Mesothelial cell of epicardium (in vitro differentiated cells): ENCODE data around the gene SLC49A4. TPM values are rescaled to one million over a fixed set of nuclear protein-coding genes. Genes with fewer than 3 reads are reported as not detected.

ENCODE experiments used
- DNase-seq, 2 experiments: peaks; one replicate each; pipeline ENCODE4 v3.0.0; 2021; ENCODE audit warnings: low spot score in 2 of 2; ENCODE audit not compliant: unreplicated experiment in 2 of 2
- H3K27ac Mint-ChIP-seq: 2 replicates; pipeline ENCODE4 v1.8.0; 2021; ENCODE audit warnings: mixed read lengths
- H3K27me3 Mint-ChIP-seq: 2 replicates; pipeline ENCODE4 v1.8.0; 2021; ENCODE audit warnings: low read depth, mixed read lengths
- H3K36me3 Mint-ChIP-seq: 2 replicates; pipeline ENCODE4 v1.8.0; 2021; ENCODE audit warnings: mixed read lengths
- H3K4me1 Mint-ChIP-seq: 2 replicates; pipeline ENCODE4 v1.8.0; 2021; ENCODE audit warnings: mixed read lengths
- H3K4me3 Mint-ChIP-seq: 2 replicates; pipeline ENCODE4 v1.8.0; 2021; ENCODE audit warnings: mild to moderate bottlenecking, moderate library complexity, mixed read lengths
- H3K9me3 Mint-ChIP-seq: 2 replicates; pipeline ENCODE4 v1.8.0; 2021; ENCODE audit warnings: mixed read lengths
- CTCF ChIP-seq: fragments of 200-600 bp; sonication (generic); IDR thresholded peaks from one replicate; pipeline ENCODE4 v1.5.0; 2021; ENCODE audit warnings: antibody characterized with exemption; ENCODE audit not compliant: unreplicated experiment
- total RNA-seq: library from RNA; stranded (reverse); gene quantifications from 3 replicates; pipeline ENCODE4 v1.2.1, GENCODE V29; 2021

The SLC49A4 gene
- total RNA-seq, 1 donor from 2014 or later = 18.1 TPM

DNA sequence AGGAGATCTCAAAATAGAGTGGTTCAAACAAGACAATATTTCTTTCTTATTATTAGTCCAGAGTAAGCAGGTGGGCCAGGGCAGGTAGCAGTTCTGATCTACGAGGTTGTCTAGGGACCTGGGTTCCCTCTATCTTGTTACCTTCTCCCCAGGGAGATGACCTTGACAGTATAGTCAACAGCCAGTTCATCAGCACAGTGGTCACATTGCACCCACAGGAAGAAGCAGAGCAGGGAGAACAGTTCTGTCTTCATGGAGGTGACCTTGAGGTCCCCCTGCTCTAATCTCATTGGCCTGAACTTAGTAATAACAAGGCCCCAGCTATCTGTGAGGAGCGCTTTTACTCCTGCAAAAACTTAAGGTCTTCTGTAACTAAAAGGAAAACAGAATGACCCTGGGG, 21.7 kb downstream of the SLC49A4 start:
- Mint-ChIP-seq H3K27me3 (no peaks in the 10 kb centered on the region), H3K36me3 (peaks cover 24% of the 10 kb centered on the region), H3K4me3 (no peak overlapping the region)

GRCh38 chr3:122824465-122825381, 29.9 kb downstream of the SLC49A4 start:
- no peak for TF ChIP-seq CTCF
- Mint-ChIP-seq H3K36me3 (peaks cover 30% of the 10 kb centered on the region), H3K27ac (peak overlapping the region; percentile 70), H3K27me3 (no peaks in the 10 kb centered on the region), H3K4me1 (peaks cover 2% of the 10 kb centered on the region), H3K9me3 (peaks cover 5% of the 10 kb centered on the region), H3K4me3 (no peak overlapping the region)
- no peak for DNase-seq

More for the DNA sequence above, 21.7 kb downstream of the SLC49A4 start:
- no peaks in the 10 kb centered on the region for H3K4me1 Mint-ChIP-seq
- TF ChIP-seq CTCF = no peak
- no peak for DNase-seq
- no peak overlapping the region for H3K27ac Mint-ChIP-seq
- no peaks in the 10 kb centered on the region for H3K9me3 Mint-ChIP-seq

DNA sequence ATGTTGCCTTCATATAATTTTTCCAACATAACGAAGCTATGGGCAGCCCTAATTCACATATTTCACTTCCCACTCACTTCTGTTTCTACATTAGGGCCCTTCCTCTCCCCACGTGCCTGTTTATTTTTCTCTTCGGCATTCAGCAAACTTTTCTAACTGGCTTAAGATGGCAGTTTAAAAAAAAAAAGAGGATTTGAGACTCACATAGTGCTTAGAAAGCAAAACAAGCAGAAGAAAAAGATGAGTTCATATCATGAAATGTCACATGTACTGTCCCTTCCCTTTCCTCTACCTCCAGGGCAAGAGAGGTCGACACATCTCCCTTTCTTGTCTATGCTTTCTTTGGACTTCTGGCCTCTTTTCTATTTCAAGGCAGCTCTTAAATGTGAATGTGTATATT, 30.6 kb downstream of the SLC49A4 start:
- H3K4me3 Mint-ChIP-seq = no peak overlapping the region
- H3K36me3 Mint-ChIP-seq = peaks cover 34% of the 10 kb centered on the region
- H3K4me1 Mint-ChIP-seq = peaks cover 2% of the 10 kb centered on the region
- TF ChIP-seq CTCF = no peak
- peaks cover 5% of the 10 kb centered on the region for H3K9me3 Mint-ChIP-seq
- no peaks in the 10 kb centered on the region for H3K27me3 Mint-ChIP-seq
- no peak overlapping the region for H3K27ac Mint-ChIP-seq
- no peak for DNase-seq

DNA sequence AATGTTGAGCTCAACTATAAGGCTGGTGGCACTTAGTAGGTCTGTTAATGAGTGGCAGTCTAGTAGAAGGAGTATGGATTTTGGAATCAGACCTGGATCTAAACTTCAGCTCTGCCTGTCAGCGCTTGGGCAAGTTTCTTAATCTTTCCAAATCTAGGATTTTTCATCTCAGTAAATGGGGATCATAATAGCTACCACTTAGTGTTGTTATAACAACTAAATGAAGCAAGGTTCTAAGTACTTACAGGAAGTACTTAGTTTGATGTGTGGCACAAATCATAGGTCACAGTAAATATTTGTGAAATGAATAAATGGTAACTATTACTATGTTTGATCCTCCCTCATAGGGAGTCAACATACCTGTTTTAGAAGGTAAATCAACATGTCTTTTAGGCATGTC, 31.4 kb downstream of the SLC49A4 start:
- H3K36me3 Mint-ChIP-seq = peaks cover 34% of the 10 kb centered on the region
- no peaks in the 10 kb centered on the region for H3K27me3 Mint-ChIP-seq
- no peak for TF ChIP-seq CTCF
- no peak overlapping the region for H3K4me3 Mint-ChIP-seq
- no peak overlapping the region for H3K27ac Mint-ChIP-seq
- peaks cover 2% of the 10 kb centered on the region for H3K4me1 Mint-ChIP-seq
- peaks cover 5% of the 10 kb centered on the region for H3K9me3 Mint-ChIP-seq
- DNase-seq = no peak

GRCh38 chr3:122828281-122828680, 33.4 kb downstream of the SLC49A4 start:
- Mint-ChIP-seq H3K27ac (no peak overlapping the region), H3K4me1 (peaks cover 2% of the 10 kb centered on the region), H3K9me3 (peaks cover 5% of the 10 kb centered on the region), H3K27me3 (no peaks in the 10 kb centered on the region), H3K4me3 (no peak overlapping the region), H3K36me3 (peaks cover 36% of the 10 kb centered on the region)
- DNase-seq = no peak
- no peak for TF ChIP-seq CTCF
